GM21528 (cell line): Measurements from ENCODE around the gene ATP6V0D1.

ENCODE experiments used
- ATAC-seq: cut with Tn5 transposase; IDR thresholded peaks from one replicate; pipeline ENCODE4 v1.9.1; 2021; ENCODE audit warnings: mild to moderate bottlenecking, moderate library complexity; ENCODE audit not compliant: unreplicated experiment, low FRiP score

The ATP6V0D1 gene

GRCh38 chr16:67395458-67396158 is 85.3 kb downstream of the ATP6V0D1 start:
- ATAC-seq: no peak

- no peak for ATAC-seq
Measured at GRCh38 chr16:67395105-67395457, 85.9 kb downstream of the ATP6V0D1 start.

- no peak for ATAC-seq
Measured at GRCh38 chr16:67394155-67395104, 86.5 kb downstream of the ATP6V0D1 start.

GRCh38 chr16:67393788-67394154 is 87.2 kb downstream of the ATP6V0D1 start:
- ATAC-seq: no peak

- ATAC-seq: no peak
Measured at GRCh38 chr16:67393111-67393787, 87.7 kb downstream of the ATP6V0D1 start, which contains the start of gene TPPP3. Gene TPPP3 (minus strand): TSS chr16:67393498. CDS start chr16:67391111, 2,387 bp downstream.

- ATAC-seq: no peak
Measured at GRCh38 chr16:67392301-67393059, 88.5 kb downstream of the ATP6V0D1 start.

- ATAC-seq: no peak
Measured at GRCh38 chr16:67391424-67392300, 89.3 kb downstream of the ATP6V0D1 start.

- no peak for ATAC-seq
Measured at GRCh38 chr16:67390816-67391423, 90.0 kb downstream of the ATP6V0D1 start.

GRCh38 chr16:67389911-67390815 is 90.8 kb downstream of the ATP6V0D1 start:
- ATAC-seq: no peak

- no peak for ATAC-seq
Measured at GRCh38 chr16:67388591-67388990, 92.4 kb downstream of the ATP6V0D1 start.

GRCh38 chr16:67388191-67388590 is 92.8 kb downstream of the ATP6V0D1 start:
- no peak for ATAC-seq
